ENCODE data around the gene CFLAR. TPM values are rescaled to one million over a fixed set of nuclear protein-coding genes. Genes with fewer than 3 reads are reported as not detected.

CFLAR gene
- total and polyA plus RNA-seq, 9 of the 15 experiments (the other 6 are each of a cell fraction or from before 2014, with no cell fraction given): 27.5 to 102 (median 54.0) TPM

DNA sequence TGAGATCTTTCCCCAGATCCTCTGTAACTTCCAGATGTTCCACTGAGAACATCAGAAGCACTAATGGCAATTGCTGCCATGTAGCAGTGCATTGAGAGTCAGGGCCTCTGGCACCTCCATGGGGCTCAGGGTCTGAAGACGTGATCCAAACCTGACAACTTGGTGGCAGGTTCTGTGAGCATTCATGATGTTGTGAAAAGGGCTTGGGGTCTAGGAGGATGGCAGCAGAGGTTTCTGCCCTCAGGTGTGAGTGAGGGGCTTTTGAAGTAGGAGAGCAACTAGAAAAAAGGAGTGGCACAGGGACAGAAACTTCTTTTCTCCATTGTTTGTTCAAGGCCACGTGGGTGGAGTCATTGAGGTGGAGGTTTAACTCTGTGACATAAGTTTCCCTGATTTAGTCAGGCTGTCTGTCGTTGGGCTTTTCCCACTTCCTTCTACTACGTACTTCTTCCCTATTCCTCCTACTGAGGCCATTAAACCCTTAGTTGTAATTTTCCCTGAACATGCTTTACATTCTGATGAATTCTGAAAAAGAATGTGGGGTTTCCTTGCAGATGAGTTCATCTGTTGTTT is 13.1 kb downstream of the CFLAR start (continued):
- TF ChIP-seq, protein P1, sequence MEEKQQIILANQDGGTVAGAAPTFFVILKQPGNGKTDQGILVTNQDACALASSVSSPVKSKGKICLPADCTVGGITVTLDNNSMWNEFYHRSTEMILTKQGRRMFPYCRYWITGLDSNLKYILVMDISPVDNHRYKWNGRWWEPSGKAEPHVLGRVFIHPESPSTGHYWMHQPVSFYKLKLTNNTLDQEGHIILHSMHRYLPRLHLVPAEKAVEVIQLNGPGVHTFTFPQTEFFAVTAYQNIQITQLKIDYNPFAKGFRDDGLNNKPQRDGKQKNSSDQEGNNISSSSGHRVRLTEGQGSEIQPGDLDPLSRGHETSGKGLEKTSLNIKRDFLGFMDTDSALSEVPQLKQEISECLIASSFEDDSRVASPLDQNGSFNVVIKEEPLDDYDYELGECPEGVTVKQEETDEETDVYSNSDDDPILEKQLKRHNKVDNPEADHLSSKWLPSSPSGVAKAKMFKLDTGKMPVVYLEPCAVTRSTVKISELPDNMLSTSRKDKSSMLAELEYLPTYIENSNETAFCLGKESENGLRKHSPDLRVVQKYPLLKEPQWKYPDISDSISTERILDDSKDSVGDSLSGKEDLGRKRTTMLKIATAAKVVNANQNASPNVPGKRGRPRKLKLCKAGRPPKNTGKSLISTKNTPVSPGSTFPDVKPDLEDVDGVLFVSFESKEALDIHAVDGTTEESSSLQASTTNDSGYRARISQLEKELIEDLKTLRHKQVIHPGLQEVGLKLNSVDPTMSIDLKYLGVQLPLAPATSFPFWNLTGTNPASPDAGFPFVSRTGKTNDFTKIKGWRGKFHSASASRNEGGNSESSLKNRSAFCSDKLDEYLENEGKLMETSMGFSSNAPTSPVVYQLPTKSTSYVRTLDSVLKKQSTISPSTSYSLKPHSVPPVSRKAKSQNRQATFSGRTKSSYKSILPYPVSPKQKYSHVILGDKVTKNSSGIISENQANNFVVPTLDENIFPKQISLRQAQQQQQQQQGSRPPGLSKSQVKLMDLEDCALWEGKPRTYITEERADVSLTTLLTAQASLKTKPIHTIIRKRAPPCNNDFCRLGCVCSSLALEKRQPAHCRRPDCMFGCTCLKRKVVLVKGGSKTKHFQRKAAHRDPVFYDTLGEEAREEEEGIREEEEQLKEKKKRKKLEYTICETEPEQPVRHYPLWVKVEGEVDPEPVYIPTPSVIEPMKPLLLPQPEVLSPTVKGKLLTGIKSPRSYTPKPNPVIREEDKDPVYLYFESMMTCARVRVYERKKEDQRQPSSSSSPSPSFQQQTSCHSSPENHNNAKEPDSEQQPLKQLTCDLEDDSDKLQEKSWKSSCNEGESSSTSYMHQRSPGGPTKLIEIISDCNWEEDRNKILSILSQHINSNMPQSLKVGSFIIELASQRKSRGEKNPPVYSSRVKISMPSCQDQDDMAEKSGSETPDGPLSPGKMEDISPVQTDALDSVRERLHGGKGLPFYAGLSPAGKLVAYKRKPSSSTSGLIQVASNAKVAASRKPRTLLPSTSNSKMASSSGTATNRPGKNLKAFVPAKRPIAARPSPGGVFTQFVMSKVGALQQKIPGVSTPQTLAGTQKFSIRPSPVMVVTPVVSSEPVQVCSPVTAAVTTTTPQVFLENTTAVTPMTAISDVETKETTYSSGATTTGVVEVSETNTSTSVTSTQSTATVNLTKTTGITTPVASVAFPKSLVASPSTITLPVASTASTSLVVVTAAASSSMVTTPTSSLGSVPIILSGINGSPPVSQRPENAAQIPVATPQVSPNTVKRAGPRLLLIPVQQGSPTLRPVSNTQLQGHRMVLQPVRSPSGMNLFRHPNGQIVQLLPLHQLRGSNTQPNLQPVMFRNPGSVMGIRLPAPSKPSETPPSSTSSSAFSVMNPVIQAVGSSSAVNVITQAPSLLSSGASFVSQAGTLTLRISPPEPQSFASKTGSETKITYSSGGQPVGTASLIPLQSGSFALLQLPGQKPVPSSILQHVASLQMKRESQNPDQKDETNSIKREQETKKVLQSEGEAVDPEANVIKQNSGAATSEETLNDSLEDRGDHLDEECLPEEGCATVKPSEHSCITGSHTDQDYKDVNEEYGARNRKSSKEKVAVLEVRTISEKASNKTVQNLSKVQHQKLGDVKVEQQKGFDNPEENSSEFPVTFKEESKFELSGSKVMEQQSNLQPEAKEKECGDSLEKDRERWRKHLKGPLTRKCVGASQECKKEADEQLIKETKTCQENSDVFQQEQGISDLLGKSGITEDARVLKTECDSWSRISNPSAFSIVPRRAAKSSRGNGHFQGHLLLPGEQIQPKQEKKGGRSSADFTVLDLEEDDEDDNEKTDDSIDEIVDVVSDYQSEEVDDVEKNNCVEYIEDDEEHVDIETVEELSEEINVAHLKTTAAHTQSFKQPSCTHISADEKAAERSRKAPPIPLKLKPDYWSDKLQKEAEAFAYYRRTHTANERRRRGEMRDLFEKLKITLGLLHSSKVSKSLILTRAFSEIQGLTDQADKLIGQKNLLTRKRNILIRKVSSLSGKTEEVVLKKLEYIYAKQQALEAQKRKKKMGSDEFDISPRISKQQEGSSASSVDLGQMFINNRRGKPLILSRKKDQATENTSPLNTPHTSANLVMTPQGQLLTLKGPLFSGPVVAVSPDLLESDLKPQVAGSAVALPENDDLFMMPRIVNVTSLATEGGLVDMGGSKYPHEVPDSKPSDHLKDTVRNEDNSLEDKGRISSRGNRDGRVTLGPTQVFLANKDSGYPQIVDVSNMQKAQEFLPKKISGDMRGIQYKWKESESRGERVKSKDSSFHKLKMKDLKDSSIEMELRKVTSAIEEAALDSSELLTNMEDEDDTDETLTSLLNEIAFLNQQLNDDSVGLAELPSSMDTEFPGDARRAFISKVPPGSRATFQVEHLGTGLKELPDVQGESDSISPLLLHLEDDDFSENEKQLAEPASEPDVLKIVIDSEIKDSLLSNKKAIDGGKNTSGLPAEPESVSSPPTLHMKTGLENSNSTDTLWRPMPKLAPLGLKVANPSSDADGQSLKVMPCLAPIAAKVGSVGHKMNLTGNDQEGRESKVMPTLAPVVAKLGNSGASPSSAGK (IDR thresholded peaks at IDR 0.05): peak; percentile 48
- TF ChIP-seq, protein P2, sequence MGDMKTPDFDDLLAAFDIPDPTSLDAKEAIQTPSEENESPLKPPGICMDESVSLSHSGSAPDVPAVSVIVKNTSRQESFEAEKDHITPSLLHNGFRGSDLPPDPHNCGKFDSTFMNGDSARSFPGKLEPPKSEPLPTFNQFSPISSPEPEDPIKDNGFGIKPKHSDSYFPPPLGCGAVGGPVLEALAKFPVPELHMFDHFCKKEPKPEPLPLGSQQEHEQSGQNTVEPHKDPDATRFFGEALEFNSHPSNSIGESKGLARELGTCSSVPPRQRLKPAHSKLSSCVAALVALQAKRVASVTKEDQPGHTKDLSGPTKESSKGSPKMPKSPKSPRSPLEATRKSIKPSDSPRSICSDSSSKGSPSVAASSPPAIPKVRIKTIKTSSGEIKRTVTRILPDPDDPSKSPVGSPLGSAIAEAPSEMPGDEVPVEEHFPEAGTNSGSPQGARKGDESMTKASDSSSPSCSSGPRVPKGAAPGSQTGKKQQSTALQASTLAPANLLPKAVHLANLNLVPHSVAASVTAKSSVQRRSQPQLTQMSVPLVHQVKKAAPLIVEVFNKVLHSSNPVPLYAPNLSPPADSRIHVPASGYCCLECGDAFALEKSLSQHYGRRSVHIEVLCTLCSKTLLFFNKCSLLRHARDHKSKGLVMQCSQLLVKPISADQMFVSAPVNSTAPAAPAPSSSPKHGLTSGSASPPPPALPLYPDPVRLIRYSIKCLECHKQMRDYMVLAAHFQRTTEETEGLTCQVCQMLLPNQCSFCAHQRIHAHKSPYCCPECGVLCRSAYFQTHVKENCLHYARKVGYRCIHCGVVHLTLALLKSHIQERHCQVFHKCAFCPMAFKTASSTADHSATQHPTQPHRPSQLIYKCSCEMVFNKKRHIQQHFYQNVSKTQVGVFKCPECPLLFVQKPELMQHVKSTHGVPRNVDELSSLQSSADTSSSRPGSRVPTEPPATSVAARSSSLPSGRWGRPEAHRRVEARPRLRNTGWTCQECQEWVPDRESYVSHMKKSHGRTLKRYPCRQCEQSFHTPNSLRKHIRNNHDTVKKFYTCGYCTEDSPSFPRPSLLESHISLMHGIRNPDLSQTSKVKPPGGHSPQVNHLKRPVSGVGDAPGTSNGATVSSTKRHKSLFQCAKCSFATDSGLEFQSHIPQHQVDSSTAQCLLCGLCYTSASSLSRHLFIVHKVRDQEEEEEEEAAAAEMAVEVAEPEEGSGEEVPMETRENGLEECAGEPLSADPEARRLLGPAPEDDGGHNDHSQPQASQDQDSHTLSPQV (IDR thresholded peaks at IDR 0.05): peak; percentile 87
- TF ChIP-seq NRF1 (conservative IDR thresholded peaks at IDR 0.05 in 1 of 2, IDR thresholded peaks at IDR 0.05 in 1 of 2) (no peak), EP400 (IDR thresholded peaks at IDR 0.05) (0 out of 2 replicates have a peak, but pooled peaks have one; percentile 45)
- TF ChIP-seq, protein P3, sequence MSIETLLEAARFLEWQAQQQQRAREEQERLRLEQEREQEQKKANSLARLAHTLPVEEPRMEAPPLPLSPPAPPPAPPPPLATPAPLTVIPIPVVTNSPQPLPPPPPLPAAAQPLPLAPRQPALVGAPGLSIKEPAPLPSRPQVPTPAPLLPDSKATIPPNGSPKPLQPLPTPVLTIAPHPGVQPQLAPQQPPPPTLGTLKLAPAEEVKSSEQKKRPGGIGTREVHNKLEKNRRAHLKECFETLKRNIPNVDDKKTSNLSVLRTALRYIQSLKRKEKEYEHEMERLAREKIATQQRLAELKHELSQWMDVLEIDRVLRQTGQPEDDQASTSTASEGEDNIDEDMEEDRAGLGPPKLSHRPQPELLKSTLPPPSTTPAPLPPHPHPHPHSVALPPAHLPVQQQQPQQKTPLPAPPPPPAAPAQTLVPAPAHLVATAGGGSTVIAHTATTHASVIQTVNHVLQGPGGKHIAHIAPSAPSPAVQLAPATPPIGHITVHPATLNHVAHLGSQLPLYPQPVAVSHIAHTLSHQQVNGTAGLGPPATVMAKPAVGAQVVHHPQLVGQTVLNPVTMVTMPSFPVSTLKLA (conservative IDR thresholded peaks at IDR 0.05): peak; percentile 72 to 87
- TF ChIP-seq, protein P4, sequence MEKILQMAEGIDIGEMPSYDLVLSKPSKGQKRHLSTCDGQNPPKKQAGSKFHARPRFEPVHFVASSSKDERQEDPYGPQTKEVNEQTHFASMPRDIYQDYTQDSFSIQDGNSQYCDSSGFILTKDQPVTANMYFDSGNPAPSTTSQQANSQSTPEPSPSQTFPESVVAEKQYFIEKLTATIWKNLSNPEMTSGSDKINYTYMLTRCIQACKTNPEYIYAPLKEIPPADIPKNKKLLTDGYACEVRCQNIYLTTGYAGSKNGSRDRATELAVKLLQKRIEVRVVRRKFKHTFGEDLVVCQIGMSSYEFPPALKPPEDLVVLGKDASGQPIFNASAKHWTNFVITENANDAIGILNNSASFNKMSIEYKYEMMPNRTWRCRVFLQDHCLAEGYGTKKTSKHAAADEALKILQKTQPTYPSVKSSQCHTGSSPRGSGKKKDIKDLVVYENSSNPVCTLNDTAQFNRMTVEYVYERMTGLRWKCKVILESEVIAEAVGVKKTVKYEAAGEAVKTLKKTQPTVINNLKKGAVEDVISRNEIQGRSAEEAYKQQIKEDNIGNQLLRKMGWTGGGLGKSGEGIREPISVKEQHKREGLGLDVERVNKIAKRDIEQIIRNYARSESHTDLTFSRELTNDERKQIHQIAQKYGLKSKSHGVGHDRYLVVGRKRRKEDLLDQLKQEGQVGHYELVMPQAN (IDR thresholded peaks at IDR 0.05; ENCODE audit: borderline replicate concordance): peak; percentile 57; the same call in 1 of the 2 replicates

All from K562 (cell line).